Endothelial cell of umbilical vein (primary cell): ENCODE results near the gene RAPGEF4. TPM values are rescaled to one million over a fixed set of nuclear protein-coding genes. Genes with fewer than 3 reads are reported as not detected.

Experiments used
- BruUV-seq: library from RNA; stranded (reverse); fragments of 400-500 nt; replicated peaks from 2 replicates; lab custom pipeline; 2021; lab: Mats Ljungman, UMichigan
- CTCF ChIA-PET: fragments of 300-600, 350-600 bp; sonication (Branson Sonifier 250); formaldehyde crosslinking; loops from one replicate; lab custom pipeline; 2021; ENCODE audit warnings: antibody characterized with exemption, inconsistent platforms; lab: Charles Lee
- POLR2A ChIA-PET: fragments of 300-600, 350-600 bp; sonication (Branson Sonifier 250); formaldehyde crosslinking; loops from one replicate; lab custom pipeline; 2021; ENCODE audit warnings: antibody characterized with exemption, inconsistent platforms; lab: Charles Lee
- DNase-seq: peaks from one replicate; pipeline ENCODE4 v3.0.0-alpha.2; 2011; ENCODE audit warnings: low read depth, low spot score
- FAIRE-seq: peaks from 2 replicates; lab custom pipeline; 2011; peaks lifted over from hg19 to GRCh38; lab: Jason Lieb, UNC
- H2AFZ ChIP-seq: 2 replicates; pipeline ENCODE4 v1.6.0; 2012; ENCODE audit warnings: low read depth, low read length, control low read depth, inconsistent platforms
- H3K27ac ChIP-seq: 2 replicates; pipeline ENCODE4 v1.5.1; 2011; ENCODE audit warnings: low read depth, mild to moderate bottlenecking, control low read depth, low read length, moderate library complexity; ENCODE audit not compliant: insufficient read depth
- H3K27me3 ChIP-seq, 2 experiments: 2 replicates each; pipeline versions ENCODE4 v1.6.0 to v1.6.1; 2011; ENCODE audit warnings: low read length in 2 of 2, mixed read lengths in 1 of 2; ENCODE audit not compliant: control insufficient read depth in 2 of 2, insufficient read depth in 2 of 2
- H3K36me3 ChIP-seq, 2 experiments: 2 replicates in 1 of 2; 3 replicates in 1 of 2; pipeline ENCODE4 v1.5.1; 2011; ENCODE audit warnings: low read length in 2 of 2, mild to moderate bottlenecking in 1 of 2, moderate library complexity in 1 of 2; ENCODE audit not compliant: control insufficient read depth in 2 of 2, insufficient read depth in 2 of 2; ENCODE audit errors: extremely low read depth in 1 of 2
- H3K4me1 ChIP-seq: 3 replicates; pipeline ENCODE4 v1.5.1; 2011; ENCODE audit warnings: mild to moderate bottlenecking, low read length; ENCODE audit not compliant: control insufficient read depth, insufficient read depth; ENCODE audit errors: extremely low read depth
- H3K4me2 ChIP-seq: 2 replicates; pipeline ENCODE4 v1.6.1; 2011; ENCODE audit warnings: low read length, control low read depth, mixed read lengths; ENCODE audit not compliant: insufficient read depth
- H3K4me3 ChIP-seq, 3 experiments: fragments of 200-600 bp in 1 of 3; sonication (generic), shearing (Covaris generic) in 1 of 3; replicated peaks in 1 of 3; 2 replicates each; pipeline ENCODE4 v1.5.1; 2011 to 2016; ENCODE audit warnings: control low read depth in 3 of 3, low read length in 3 of 3, mild to moderate bottlenecking in 2 of 3, inconsistent platforms in 1 of 3, low read depth in 1 of 3, moderate library complexity in 1 of 3; ENCODE audit not compliant: insufficient read depth in 1 of 3
- H3K79me2 ChIP-seq: 2 replicates; pipeline ENCODE4 v1.6.0; 2012; ENCODE audit warnings: low read length, inconsistent platforms; ENCODE audit not compliant: control insufficient read depth, insufficient read depth
- H3K9ac ChIP-seq: replicated peaks from 2 replicates; pipeline ENCODE3; 2011; ENCODE audit warnings: low read length, control low read depth; ENCODE audit not compliant: insufficient read depth; ENCODE audit errors: extremely low read depth
- H3K9me1 ChIP-seq: replicated peaks from 3 replicates; pipeline ENCODE4 v1.6.0; 2011; ENCODE audit warnings: mild to moderate bottlenecking, low read length; ENCODE audit not compliant: control insufficient read depth, insufficient read depth; ENCODE audit errors: extremely low read depth
- H3K9me3 ChIP-seq: replicated peaks from 2 replicates; pipeline ENCODE4 v1.5.1; 2012; ENCODE audit warnings: low read length, inconsistent platforms; ENCODE audit not compliant: control insufficient read depth, insufficient read depth
- H4K20me1 ChIP-seq: replicated peaks from 2 replicates; pipeline ENCODE3; 2011; ENCODE audit warnings: mild to moderate bottlenecking, low read length; ENCODE audit not compliant: control insufficient read depth, insufficient read depth; ENCODE audit errors: extremely low read depth
- CTCF ChIP-seq, 2 donors: IDR thresholded peaks; 1 replicate in 1 of 2; 2 replicates in 1 of 2; pipeline ENCODE4 v1.5.1; 2011; ENCODE audit warnings: low read length in 2 of 2, mild to moderate bottlenecking in 2 of 2, moderate library complexity in 2 of 2, control low read depth in 1 of 2, inconsistent platforms in 1 of 2, low read depth in 1 of 2; ENCODE audit not compliant: insufficient read depth in 1 of 2; ENCODE audit errors: extremely low read depth in 1 of 2
- EZH2 ChIP-seq: IDR thresholded peaks from 2 replicates; pipeline ENCODE4 v1.6.1; 2012; ENCODE audit warnings: borderline replicate concordance, low read depth, mild to moderate bottlenecking, moderate library complexity, low read length, inconsistent platforms; ENCODE audit not compliant: severe bottlenecking
- FOS ChIP-seq: IDR thresholded peaks from 2 replicates; pipeline ENCODE4 v1.6.1; 2011; ENCODE audit warnings: mild to moderate bottlenecking, low read length, moderate library complexity, borderline replicate concordance; ENCODE audit not compliant: insufficient read depth
- GATA2 ChIP-seq: IDR thresholded peaks from 2 replicates; pipeline ENCODE4 v1.7.0; 2011; ENCODE audit warnings: low read depth, mild to moderate bottlenecking, moderate library complexity, mixed read lengths, low read length; ENCODE audit not compliant: insufficient read length, insufficient read depth
- JUN ChIP-seq: IDR thresholded peaks from 2 replicates; pipeline ENCODE4 v1.6.1; 2011; ENCODE audit warnings: borderline replicate concordance, low read depth; ENCODE audit not compliant: insufficient read length, insufficient read depth
- MYC ChIP-seq: IDR thresholded peaks from one replicate; pipeline ENCODE4 v1.6.1; 2011; ENCODE audit warnings: mild to moderate bottlenecking, low read depth, low read length
- POLR2A ChIP-seq: IDR thresholded peaks from 2 replicates; pipeline ENCODE4 v1.6.1; 2012; ENCODE audit warnings: low read depth, mild to moderate bottlenecking, control low read depth, low read length
- POLR2AphosphoS5 ChIP-seq: IDR thresholded peaks from 2 replicates; pipeline ENCODE4 v1.6.1; 2012; ENCODE audit warnings: low read depth, mild to moderate bottlenecking, control low read depth, low read length, moderate library complexity; ENCODE audit not compliant: insufficient read depth
- dilution Hi-C: fragments of 300-500 bp; cut with MboI; formaldehyde crosslinking; loops from one replicate; pipeline ENCODE4 v1.15.0; 2019; ENCODE audit warnings: low sequenced_read_pairs; ENCODE audit not compliant: extremely low pct_ligation_motif_present
- intact Hi-C: fragments of 100-400 bp; cut with micrococcal nuclease; formaldehyde crosslinking; loops from one replicate; pipeline ENCODE4 v1.10.0; 2022
- polyA plus RNA-seq, 4 experiments: library from polyadenylated mRNA; depleted of rRNA in 3 of 4; stranded (reverse) in 3 of 4; unstranded in 1 of 4; fragments of >200 nt; gene quantifications; 2 replicates each; pipeline versions ENCODE4 v1.2.1 to v1.2.3, GENCODE V29; 2011 to 2012; ENCODE audit warnings: missing spikeins in 1 of 4
- total RNA-seq: library from RNA; stranded (reverse); gene quantifications from 2 replicates; pipeline ENCODE4 v1.2.3, GENCODE V29; 2021
- TF ChIP-seq, protein P1 (sequence below): IDR thresholded peaks from 2 replicates; pipeline ENCODE4 v1.6.1; 2011; ENCODE audit not compliant: insufficient read depth, insufficient read length

Gene RAPGEF4
- total and polyA plus RNA-seq, 2 donors (not counting 3 experiments of a cell fraction or from before 2014, with no cell fraction given), result 7.2 to 9.2 TPM

DNA sequence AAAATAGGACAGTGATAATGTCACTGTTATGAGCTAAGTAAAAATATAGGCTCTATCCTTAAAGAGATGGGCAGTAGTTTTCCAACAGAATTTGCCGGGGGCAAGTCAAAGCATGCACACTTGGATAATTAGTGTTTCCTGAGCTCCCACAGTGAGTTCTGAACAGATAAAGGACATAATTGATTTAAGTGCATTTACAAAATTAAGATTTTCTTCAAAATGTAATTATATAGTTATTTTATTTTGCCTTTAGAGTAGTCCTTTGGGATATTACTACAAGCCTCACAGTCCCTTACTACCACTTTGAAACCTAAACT lies 107.6 kb downstream of the RAPGEF4 start:
- Histone ChIP-seq H3K4me2 (no peak overlapping the region), H3K79me2 (no peaks in the 10 kb centered on the region), H3K27ac (no peak overlapping the region), H3K4me3 (no peak overlapping the region), H3K9me3 (no peaks in the 10 kb centered on the region), H3K36me3 (no peaks in the 10 kb centered on the region), H3K9ac (no peak overlapping the region), H3K9me1 (no peaks in the 10 kb centered on the region), H4K20me1 (no peaks in the 10 kb centered on the region), H2AFZ (no peak overlapping the region), H3K27me3 (no peaks in the 10 kb centered on the region), H3K4me1 (no peaks in the 10 kb centered on the region)
- POLR2A ChIA-PET, result no interaction called here
- CTCF ChIA-PET, result interaction anchor here (1.0 to 2.0 kb wide), 3 partner anchors 14 to 89 kb away, joined by 3 to 9 read pairs (median 7); no protein-coding TSS in a partner anchor
- BruUV-seq, result no TSS peak
- no peak for FAIRE-seq
- dilution Hi-C loops, result no loop called here
- DNase-seq, result no peak
- TF ChIP-seq EZH2 (no peak), FOS (no peak), MYC (no peak), JUN (no peak), POLR2AphosphoS5 (no peak), POLR2A (no peak), GATA2 (no peak), CTCF (IDR thresholded peaks at IDR 0.05; ENCODE audit: extremely low read depth in 1 of 2, insufficient read depth in 1 of 2, low read depth in 1 of 2, low read length in 2 of 2) (no peak)
- TF ChIP-seq, protein P1, sequence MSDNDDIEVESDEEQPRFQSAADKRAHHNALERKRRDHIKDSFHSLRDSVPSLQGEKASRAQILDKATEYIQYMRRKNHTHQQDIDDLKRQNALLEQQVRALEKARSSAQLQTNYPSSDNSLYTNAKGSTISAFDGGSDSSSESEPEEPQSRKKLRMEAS, result no peak
- intact Hi-C loops, result no loop called here
